ENCODE results near the gene SLC2A10.

Gene SLC2A10

GRCh38 chr20:46746956-46747526 is 37.6 kb downstream of the SLC2A10 start:
- H3K4me3 ChIP-seq (ENCODE audit: low read depth in 1 of 2, low read length in 2 of 2): no peak overlapping the region
- no peak overlapping the region for H3K27ac ChIP-seq (ENCODE audit: low read depth, low read length)
- H3K4me1 ChIP-seq (ENCODE audit: insufficient read depth, low read length): no peaks in the 10 kb centered on the region
- H3K36me3 ChIP-seq (ENCODE audit: insufficient read depth, low read length): no peaks in the 10 kb centered on the region
- H3K27me3 ChIP-seq (ENCODE audit: control insufficient read depth in 1 of 2, insufficient read depth in 2 of 2, low read length in 2 of 2): no peaks in the 10 kb centered on the region
- H3K9ac ChIP-seq (ENCODE audit: low read length): no peak overlapping the region
- H3K9me3 ChIP-seq (ENCODE audit: low read length): no peaks in the 10 kb centered on the region

- H3K4me3 ChIP-seq (ENCODE audit: low read depth in 1 of 2, low read length in 2 of 2): no peak overlapping the region
- H3K4me1 ChIP-seq (ENCODE audit: insufficient read depth, low read length): no peaks in the 10 kb centered on the region
- no peaks in the 10 kb centered on the region for H3K36me3 ChIP-seq (ENCODE audit: insufficient read depth, low read length)
- H3K27ac ChIP-seq (ENCODE audit: low read depth, low read length): no peak overlapping the region
- H3K9ac ChIP-seq (ENCODE audit: low read length): no peak overlapping the region
- no peaks in the 10 kb centered on the region for H3K9me3 ChIP-seq (ENCODE audit: low read length)
- H3K27me3 ChIP-seq (ENCODE audit: control insufficient read depth in 1 of 2, insufficient read depth in 2 of 2, low read length in 2 of 2): no peaks in the 10 kb centered on the region
Measured at GRCh38 chr20:46749147-46749546, 39.7 kb downstream of the SLC2A10 start.

GRCh38 chr20:46751856-46752255 is 42.4 kb downstream of the SLC2A10 start:
- Histone ChIP-seq H3K9me3 (ENCODE audit: low read length) (no peaks in the 10 kb centered on the region), H3K27me3 (ENCODE audit: control insufficient read depth in 1 of 2, insufficient read depth in 2 of 2, low read length in 2 of 2) (no peaks in the 10 kb centered on the region), H3K4me3 (ENCODE audit: low read depth in 1 of 2, low read length in 2 of 2) (no peak overlapping the region), H3K36me3 (ENCODE audit: insufficient read depth, low read length) (no peaks in the 10 kb centered on the region), H3K9ac (ENCODE audit: low read length) (no peak overlapping the region), H3K27ac (ENCODE audit: low read depth, low read length) (no peak overlapping the region), H3K4me1 (ENCODE audit: insufficient read depth, low read length) (no peaks in the 10 kb centered on the region)

GRCh38 chr20:46752728-46753127 is 43.3 kb downstream of the SLC2A10 start:
- Histone ChIP-seq H3K9ac (ENCODE audit: low read length) (no peak overlapping the region), H3K4me1 (ENCODE audit: insufficient read depth, low read length) (no peaks in the 10 kb centered on the region), H3K36me3 (ENCODE audit: insufficient read depth, low read length) (no peaks in the 10 kb centered on the region), H3K27ac (ENCODE audit: low read depth, low read length) (no peak overlapping the region), H3K27me3 (ENCODE audit: control insufficient read depth in 1 of 2, insufficient read depth in 2 of 2, low read length in 2 of 2) (peaks cover 0 to 4% of the 10 kb centered on the region in 2 donors), H3K4me3 (ENCODE audit: low read depth in 1 of 2, low read length in 2 of 2) (no peak overlapping the region), H3K9me3 (ENCODE audit: low read length) (no peaks in the 10 kb centered on the region)

GRCh38 chr20:46755483-46756413 is 46.3 kb downstream of the SLC2A10 start:
- Histone ChIP-seq H3K27ac (ENCODE audit: low read depth, low read length) (no peak overlapping the region), H3K4me3 (ENCODE audit: low read depth in 1 of 2, low read length in 2 of 2) (no peak overlapping the region), H3K9me3 (ENCODE audit: low read length) (no peaks in the 10 kb centered on the region), H3K36me3 (ENCODE audit: insufficient read depth, low read length) (no peaks in the 10 kb centered on the region), H3K9ac (ENCODE audit: low read length) (no peak overlapping the region), H3K27me3 (ENCODE audit: control insufficient read depth in 1 of 2, insufficient read depth in 2 of 2, low read length in 2 of 2) (peaks cover 0 to 4% of the 10 kb centered on the region in 2 donors), H3K4me1 (ENCODE audit: insufficient read depth, low read length) (peaks cover 5% of the 10 kb centered on the region)

- no peak overlapping the region for H3K4me3 ChIP-seq (ENCODE audit: low read depth in 1 of 2, low read length in 2 of 2)
- H3K27ac ChIP-seq (ENCODE audit: low read depth, low read length): no peak overlapping the region
- H3K9me3 ChIP-seq (ENCODE audit: low read length): no peaks in the 10 kb centered on the region
- no peaks in the 10 kb centered on the region for H3K36me3 ChIP-seq (ENCODE audit: insufficient read depth, low read length)
- H3K9ac ChIP-seq (ENCODE audit: low read length): no peak overlapping the region
- peaks cover 5% of the 10 kb centered on the region for H3K4me1 ChIP-seq (ENCODE audit: insufficient read depth, low read length)
- H3K27me3 ChIP-seq (ENCODE audit: control insufficient read depth in 1 of 2, insufficient read depth in 2 of 2, low read length in 2 of 2): peaks cover 0 to 4% of the 10 kb centered on the region in 2 donors
Measured at GRCh38 chr20:46756419-46756818, 47.0 kb downstream of the SLC2A10 start.

- H3K9ac ChIP-seq (ENCODE audit: low read length): no peak overlapping the region
- no peak overlapping the region for H3K27ac ChIP-seq (ENCODE audit: low read depth, low read length)
- no peak overlapping the region for H3K4me3 ChIP-seq (ENCODE audit: low read depth in 1 of 2, low read length in 2 of 2)
- H3K27me3 ChIP-seq (ENCODE audit: control insufficient read depth in 1 of 2, insufficient read depth in 2 of 2, low read length in 2 of 2): peaks cover 0 to 9% of the 10 kb centered on the region in 2 donors
- H3K9me3 ChIP-seq (ENCODE audit: low read length): no peaks in the 10 kb centered on the region
- peaks cover 5% of the 10 kb centered on the region for H3K4me1 ChIP-seq (ENCODE audit: insufficient read depth, low read length)
- H3K36me3 ChIP-seq (ENCODE audit: insufficient read depth, low read length): no peaks in the 10 kb centered on the region
Measured at GRCh38 chr20:46757135-46757534, 47.7 kb downstream of the SLC2A10 start.

GRCh38 chr20:46757754-46758678 is 48.6 kb downstream of the SLC2A10 start:
- H3K4me3 ChIP-seq (ENCODE audit: low read depth in 1 of 2, low read length in 2 of 2): no peak overlapping the region
- no peak overlapping the region for H3K27ac ChIP-seq (ENCODE audit: low read depth, low read length)
- no peaks in the 10 kb centered on the region for H3K36me3 ChIP-seq (ENCODE audit: insufficient read depth, low read length)
- peaks cover 0 to 9% of the 10 kb centered on the region in 2 donors for H3K27me3 ChIP-seq (ENCODE audit: control insufficient read depth in 1 of 2, insufficient read depth in 2 of 2, low read length in 2 of 2)
- H3K4me1 ChIP-seq (ENCODE audit: insufficient read depth, low read length): peaks cover 5% of the 10 kb centered on the region
- H3K9ac ChIP-seq (ENCODE audit: low read length): no peak overlapping the region
- H3K9me3 ChIP-seq (ENCODE audit: low read length): no peaks in the 10 kb centered on the region

- no peaks in the 10 kb centered on the region for H3K36me3 ChIP-seq (ENCODE audit: insufficient read depth, low read length)
- H3K9ac ChIP-seq (ENCODE audit: low read length): no peak overlapping the region
- H3K27me3 ChIP-seq (ENCODE audit: control insufficient read depth in 1 of 2, insufficient read depth in 2 of 2, low read length in 2 of 2): peaks cover 0 to 11% of the 10 kb centered on the region in 2 donors
- no peaks in the 10 kb centered on the region for H3K9me3 ChIP-seq (ENCODE audit: low read length)
- no peak overlapping the region for H3K27ac ChIP-seq (ENCODE audit: low read depth, low read length)
- H3K4me3 ChIP-seq (ENCODE audit: low read depth in 1 of 2, low read length in 2 of 2): no peak overlapping the region
- H3K4me1 ChIP-seq (ENCODE audit: insufficient read depth, low read length): peaks cover 5% of the 10 kb centered on the region
Measured at GRCh38 chr20:46758929-46759669, 49.6 kb downstream of the SLC2A10 start.

- H3K4me3 ChIP-seq (ENCODE audit: low read depth in 1 of 2, low read length in 2 of 2): no peak overlapping the region
- H3K36me3 ChIP-seq (ENCODE audit: insufficient read depth, low read length): no peaks in the 10 kb centered on the region
- no peak overlapping the region for H3K27ac ChIP-seq (ENCODE audit: low read depth, low read length)
- peaks cover 0 to 14% of the 10 kb centered on the region in 2 donors for H3K27me3 ChIP-seq (ENCODE audit: control insufficient read depth in 1 of 2, insufficient read depth in 2 of 2, low read length in 2 of 2)
- H3K4me1 ChIP-seq (ENCODE audit: insufficient read depth, low read length): peaks cover 5% of the 10 kb centered on the region
- no peaks in the 10 kb centered on the region for H3K9me3 ChIP-seq (ENCODE audit: low read length)
- H3K9ac ChIP-seq (ENCODE audit: low read length): no peak overlapping the region
Measured at GRCh38 chr20:46761566-46761965, 52.1 kb downstream of the SLC2A10 start.

Data from muscle layer of colon (tissue), 2 donors.